ENCODE measurements around the gene GPR32.

GPR32 gene

DNA sequence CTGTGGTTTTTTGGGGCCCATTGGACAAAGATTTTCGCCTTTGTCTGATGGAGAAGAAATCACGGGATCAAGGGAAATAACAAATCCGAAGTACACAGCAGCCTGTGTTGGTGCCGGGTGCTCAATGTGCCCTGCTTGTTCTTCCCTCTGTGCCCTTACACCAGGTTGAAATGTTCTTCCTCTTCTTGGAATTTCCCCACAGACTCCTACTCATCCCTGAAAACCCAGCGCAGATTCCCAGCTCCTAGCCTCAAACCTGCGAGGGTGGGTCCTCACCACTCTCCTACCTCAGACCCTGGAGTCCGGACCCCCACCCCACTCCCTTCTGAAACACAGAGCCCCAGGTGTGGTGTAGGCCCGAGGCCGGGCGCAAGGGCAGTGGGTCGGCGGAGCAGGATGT is 15.1 kb downstream of the GPR32 start:
- DNase-seq, result no peak

DNA sequence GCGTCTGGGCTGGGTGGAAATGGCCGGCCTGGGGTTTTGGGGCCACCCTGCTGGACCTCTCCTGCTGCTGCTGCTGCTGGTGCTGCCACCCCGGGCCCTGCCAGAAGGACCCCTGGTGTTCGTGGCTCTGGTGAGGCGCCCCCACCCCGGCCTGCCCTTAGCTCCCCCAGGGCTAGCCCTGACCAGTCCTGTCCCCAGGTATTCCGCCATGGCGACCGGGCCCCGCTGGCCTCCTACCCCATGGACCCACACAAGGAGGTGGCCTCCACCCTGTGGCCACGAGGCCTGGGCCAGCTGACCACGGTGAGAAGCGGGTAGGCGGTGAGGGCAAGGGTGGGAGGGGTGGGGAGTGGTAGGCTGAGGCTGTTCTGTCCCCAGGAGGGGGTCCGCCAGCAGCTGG is 20.1 kb downstream of the GPR32 start, which contains the start of gene ACP4:
Gene ACP4 (plus strand): TSS at position 20 of the 400 bp plus-strand sequence. CDS start 0 bp downstream, at position 20.
- DNase-seq, result no peak

DNA sequence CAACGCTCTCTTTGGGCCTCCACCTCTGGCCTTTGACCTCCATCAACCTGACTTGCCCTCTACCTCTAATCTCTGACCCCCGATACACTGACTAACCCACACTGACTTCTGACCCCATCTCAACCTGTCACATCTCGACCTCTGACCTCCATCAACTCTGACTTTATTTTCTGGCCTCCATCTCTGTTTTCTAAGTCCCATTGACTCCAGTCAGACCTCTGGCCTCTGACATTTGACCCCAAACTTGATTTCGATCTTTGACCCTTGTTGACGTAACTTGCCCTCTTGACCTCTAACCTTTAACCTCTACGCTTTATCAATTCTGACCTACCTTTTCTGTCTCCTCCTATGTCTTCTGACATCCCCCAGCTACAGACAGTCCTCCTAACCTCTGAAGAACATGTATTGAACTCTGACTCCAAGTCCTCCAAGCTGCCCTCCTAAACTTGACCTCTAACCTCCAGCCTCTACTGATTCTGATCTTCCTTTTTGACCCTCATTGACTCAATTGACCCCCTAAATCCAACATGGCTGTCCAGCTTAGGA is 20.7 kb downstream of the GPR32 start:
- DNase-seq, result no peak

DNA sequence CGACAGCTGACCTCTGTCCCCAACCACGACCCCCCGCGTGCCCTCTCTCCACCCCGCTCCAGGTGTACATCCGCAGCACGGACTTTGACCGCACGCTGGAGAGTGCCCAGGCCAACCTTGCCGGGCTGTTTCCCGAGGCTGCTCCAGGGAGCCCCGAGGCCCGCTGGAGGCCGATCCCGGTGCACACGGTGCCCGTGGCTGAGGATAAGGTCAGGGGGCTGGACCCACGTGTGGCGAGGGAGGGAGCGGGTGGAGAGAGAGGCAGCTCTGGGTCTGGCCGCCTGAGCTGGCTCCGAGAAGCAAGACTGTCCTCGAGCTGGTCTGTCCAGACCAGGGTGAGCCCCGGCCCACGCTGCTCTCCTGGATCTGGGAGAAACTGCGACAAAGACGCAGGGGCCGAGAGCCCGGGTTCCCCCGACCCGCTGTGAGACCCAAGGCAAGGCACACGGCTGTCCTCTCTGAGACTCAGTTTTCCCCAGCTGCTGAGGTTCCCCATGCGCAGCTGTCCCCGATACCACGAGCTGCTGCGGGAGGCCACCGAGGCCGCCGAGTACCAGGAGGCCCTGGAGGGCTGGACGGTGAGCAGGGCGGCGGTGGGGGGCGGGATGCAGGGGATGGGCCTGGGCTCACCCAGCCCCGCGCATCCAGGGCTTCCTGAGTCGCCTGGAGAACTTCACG is 21.5 kb downstream of the GPR32 start:
- no peak for DNase-seq

DNA sequence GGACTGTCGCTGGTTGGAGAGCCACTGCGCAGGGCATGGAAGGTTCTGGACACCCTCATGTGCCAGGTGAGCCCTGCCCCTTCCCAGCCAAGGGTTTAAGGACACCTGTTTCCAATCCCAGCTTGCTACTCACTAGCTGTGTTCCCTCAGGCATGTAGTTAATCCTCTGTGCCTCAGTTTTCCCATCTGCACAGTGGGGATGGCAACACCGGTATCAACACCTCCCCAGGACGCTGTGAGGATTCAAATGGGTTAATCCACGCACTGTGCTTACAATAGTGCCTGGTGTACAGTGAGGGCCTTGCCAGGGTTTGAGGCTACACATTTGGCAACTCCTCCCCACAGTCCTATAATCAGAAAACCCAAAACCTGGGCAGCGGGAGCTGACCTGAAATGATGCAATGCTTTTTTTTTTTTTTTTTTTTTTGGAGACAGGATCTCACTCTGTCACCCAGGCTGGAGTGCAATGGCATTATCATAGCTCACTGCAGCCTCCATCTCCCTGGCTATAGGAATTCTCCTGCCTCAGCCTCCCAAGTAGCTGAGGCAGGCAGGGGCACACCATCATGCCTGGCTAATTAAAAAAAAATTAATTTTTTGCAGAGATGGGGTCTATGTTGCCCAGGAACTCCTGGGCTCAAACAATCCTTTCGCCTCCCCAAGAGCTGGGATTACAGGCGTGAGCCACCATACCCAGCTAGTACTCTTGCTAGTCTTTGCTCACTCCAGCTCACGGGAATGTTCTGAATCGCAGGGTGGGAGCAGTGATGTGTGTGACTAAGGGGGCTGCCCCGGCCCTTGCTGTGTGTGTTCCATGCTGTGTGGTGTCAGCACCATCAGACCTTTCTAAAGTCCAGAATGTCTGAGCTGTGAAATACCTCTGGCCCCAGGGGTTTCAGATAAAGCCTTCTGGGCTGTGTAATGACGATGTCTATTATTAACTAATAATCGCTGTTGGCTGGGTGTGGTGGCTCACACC is 22.3 kb downstream of the GPR32 start:
- DNase-seq, result no peak

DNA sequence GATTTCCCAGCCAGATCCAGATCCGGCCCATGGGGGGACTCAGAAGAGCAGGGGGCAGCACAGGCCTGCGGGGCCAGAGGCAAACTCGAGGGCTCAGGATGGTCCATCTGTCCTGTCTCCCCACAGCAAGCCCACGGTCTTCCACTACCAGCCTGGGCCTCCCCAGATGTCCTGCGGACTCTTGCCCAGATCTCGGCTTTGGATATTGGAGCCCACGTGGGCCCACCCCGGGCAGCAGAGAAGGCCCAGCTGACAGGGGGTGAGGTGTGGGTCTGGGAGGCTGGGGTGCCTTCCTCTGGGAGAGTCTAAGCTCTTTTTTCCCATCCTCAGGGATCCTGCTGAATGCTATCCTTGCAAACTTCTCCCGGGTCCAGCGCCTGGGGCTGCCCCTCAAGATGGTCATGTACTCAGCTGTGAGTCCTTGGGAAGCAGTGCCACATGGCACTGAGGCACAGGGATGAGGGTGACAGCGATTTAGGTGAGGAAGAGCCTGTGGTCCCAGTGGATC is 23.3 kb downstream of the GPR32 start:
- DNase-seq, result no peak

DNA sequence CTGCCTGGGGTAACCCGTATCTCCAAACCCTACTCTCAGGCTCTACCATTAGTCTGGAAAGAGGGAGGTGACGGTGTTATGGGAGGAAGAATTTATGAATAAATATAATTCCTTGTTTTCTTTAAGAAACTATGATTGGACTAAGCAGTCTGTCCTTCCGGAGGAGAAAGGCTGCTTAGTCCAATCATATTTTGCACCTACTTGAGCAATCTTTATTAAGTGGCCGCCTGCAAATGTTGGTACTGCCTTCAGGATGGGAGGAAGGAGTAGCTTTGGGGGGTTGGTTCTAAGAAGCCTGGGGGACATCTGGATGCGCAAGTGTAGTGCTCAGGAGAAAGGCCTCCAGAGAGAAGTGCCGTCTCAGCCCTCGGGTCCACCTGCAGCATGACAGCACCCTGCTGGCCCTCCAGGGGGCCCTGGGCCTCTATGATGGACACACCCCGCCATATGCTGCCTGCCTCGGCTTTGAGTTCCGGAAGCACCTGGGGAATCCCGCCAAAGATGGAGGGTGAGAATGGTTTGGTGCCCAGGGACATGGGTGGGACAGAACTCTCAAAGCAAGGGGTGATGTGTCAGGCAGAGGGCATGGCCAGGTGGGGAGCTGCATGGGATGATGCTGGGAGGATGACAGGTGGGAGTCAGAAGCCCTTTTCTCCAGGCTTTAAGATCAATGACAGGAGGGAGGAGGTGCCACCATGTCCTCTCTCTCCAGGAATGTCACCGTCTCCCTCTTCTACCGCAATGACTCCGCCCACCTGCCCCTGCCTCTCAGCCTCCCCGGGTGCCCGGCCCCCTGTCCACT is 24.0 kb downstream of the GPR32 start:
- no peak for DNase-seq

DNA sequence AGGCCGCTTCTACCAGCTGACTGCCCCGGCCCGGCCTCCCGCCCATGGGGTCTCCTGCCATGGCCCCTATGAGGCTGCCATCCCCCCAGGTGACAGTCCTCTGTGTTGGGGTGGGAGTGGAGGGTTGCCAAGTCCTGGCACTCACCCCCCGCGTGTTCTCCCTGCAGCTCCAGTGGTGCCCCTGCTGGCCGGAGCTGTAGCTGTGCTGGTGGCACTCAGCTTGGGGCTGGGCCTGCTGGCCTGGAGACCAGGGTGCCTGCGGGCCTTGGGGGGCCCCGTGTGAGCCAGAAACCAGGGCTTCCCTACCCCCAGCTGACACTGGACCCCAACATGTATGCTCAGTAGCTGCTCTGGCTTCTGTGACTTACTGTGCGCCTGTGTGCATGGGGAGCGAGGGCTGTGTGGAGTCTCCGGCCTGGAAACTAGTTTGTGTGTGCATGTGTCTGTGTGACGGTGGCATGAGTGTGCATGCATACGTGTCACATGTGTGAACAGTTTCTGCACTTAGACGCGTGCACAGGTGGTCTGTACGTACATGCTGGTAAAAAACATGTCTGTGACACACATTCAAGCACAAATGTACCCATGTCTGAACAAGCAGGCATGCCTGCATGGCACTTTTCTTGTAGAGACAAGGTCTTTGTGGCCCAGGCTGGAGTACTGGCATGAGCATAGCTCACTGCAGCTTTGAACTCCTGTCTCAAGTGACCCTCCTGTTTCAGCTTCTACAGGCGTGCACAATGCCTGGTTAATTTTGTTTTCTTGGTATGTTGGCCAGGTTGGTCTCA is 24.8 kb downstream of the GPR32 start:
- no peak for DNase-seq

DNA sequence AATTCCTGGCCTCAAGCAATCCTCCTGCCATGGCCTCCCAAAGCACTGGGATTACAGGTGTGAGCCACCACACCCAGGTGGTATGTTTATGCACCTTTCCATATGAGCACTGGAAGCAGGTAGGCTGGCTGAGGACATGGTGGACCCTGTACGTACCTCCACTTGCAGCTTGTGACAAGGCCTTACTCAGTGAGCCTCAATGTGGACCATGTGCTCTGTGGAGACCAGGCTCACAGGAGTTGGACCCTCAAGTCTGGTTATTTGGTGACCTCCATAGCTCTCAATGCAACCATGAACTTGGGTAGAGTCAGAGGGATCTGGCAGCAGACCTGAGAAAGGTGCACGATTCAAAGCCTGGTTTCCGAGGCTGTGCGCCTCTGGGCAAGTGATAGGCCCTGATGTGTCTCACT is 25.4 kb downstream of the GPR32 start:
- DNase-seq, result no peak

DNA sequence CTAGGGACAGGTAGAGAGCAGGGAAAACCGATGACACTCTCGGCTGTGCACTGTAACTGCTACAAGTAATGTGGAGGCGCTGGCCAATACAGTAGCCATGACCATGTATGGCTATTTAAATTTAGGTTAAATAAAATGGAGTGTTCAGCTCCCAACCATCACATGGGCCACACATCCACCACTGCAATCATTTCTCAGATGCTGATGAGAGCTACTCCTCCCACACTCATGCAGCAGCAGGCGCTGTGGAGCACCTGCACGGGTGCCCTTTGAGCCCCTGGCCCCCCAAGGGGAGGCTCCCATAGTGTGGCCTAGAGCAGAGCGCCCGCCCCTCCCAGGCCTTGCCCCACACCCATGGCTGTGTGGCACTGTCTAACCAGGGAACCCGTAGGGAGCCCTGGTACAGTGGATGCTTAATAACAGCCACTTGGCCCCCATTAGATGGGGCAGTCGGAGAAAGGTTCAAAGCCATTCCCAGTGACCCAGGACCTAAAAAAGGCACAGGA is 25.9 kb downstream of the GPR32 start:
- no peak for DNase-seq

DNA sequence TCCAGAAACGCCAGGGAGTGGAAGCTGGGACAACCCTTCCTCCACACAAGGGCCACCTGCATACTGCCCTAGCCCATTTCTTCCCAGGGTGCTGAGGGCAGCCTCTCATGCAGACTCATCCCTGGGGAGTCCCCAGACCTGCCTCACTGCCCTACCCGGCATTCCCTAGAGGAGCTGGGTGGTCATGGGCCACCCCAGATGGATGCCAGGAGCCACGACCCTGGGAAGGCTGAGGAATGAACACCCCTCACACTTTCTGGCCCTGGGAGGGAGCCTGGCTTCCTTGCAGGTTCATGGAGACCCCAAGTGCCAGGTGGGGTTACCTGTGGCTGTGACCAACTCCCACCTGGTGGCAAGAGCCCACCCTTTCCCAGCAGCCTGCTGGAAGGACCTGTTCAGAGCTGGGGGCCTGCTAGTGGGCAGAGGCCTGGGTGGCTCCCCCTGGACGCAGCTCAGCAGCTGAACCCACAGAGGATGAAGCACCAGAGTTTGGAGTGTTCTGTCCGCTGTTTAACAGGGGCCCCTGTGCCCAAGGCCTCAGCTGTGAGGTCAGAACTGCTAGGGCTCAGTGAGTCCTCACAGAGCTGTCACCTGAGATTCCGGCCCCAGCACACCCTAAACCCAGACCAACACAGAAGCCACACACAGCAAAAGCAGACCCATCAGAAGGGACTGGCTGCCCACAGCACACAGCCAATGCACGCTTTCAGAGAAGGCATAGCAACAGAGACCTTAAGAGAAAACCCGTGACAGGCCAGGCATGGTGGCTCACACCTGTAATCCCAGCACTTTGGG is 26.6 kb downstream of the GPR32 start:
- no peak for DNase-seq

DNA sequence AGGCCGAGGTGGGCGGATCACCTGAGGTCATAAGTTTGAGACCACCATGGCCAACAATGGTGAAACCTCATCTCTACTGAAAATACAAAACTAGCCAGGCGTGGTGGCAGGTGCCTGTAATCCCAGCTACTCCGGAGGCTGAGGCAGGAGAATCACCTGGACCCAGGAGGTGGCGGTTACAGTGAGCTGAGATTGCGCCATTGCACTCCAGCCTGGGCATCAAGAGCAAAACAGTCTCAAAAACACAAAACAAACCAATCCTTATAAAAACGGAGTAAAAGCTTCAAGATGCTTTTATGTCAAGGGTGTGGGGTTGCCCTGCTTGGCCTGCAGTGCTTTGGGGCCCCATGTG is 27.1 kb downstream of the GPR32 start:
- no peak for DNase-seq

DNA sequence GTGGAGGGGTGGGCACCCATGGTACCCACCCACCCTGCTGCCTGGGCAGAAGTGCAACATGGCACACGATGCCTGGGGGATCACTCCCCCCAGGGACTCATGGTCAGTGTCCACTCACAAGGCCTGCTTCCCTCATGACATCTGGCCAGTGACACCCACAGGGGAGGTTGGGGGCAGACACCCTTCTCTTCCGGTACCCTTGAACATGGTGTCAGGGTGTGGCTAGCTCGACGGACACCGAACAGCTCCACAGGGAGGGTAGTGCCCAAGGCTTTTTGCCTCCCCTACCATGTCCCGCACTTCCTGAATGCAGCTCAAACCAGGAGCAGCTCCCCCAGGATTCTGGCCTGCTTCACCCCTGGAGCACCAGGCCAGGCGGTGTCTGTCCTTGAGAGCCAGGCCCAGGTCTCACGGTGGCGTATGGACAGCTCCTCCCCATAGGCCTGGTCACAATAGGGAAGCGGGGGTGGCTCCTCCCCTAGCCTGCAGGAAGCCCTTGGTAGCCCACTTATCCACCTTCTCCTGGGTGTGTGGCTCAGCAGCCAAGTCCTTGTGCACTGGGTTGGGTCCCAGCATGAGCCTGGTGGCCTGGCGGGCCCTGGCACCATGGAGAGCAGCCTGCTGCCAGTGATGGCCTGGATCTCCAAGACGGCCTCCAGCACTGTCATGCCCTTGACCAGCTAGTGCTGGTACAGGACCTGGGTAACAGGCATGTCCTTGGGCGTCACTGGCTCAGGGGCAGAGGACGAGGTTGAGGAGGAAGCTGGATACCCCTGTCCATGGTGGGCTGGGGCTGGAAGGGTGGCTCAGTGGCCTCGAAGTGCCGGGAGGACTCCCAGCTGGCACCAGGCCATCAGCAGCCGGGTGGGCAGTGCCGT is 27.8 kb downstream of the GPR32 start:
- no peak for DNase-seq

DNA sequence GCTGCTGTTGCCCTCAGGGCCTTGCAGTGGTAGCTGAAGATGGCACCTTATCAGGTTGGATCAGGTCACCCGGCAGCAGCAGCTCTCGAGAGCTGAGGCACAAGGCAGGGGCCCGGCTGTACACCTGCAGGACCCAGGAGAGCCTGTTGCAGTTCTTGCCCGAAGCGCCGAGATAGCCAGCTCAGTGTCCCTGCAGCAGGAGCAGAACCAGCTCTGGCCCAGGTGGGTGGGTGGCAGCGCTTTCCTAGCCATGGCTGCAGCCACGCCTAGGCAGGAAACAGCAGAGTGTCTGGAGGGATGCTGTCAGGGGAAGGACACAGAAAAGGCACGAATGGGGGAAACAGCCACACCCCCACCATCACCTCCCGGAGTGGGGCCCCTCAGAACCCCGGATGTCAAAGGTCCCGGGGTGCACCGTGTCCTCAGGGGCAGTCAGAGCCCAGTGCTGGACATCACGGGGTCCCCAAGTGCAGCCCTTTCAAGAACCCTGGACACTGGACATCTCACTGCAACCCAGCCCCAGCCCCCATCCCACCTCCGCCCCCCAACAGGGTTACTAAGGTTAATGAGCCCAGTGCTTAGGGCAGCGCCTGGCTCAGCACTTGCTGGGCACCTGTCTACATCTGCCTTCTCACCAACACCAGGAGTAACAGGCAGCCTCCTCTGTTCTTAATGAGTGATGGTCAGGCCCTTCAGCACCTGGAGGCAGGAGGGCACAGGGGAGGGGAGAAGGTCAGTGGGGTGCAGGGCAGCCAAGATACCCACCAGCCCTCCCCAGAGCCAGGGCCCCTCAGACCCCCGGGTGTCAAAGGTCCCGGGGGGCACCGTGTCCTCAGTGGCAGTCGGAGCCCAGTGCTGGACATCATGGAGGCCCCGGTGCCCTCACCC is 28.6 kb downstream of the GPR32 start:
- no peak for DNase-seq

DNA sequence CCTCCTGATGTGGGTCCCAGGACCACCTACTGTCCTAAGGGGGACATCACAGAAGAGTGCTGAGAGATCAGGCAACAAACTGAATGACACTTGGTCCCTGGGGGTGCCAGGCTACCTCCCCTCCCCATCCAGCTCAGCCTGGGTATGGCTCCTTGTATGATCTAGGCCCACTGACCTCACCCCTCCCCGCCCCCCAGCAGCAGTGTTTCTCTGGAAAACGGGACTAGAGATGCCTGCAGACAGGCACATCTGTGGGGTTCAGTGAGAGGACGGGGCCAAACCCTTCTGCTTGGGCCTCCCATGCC is 29.2 kb downstream of the GPR32 start:
- DNase-seq, result no peak

DNA sequence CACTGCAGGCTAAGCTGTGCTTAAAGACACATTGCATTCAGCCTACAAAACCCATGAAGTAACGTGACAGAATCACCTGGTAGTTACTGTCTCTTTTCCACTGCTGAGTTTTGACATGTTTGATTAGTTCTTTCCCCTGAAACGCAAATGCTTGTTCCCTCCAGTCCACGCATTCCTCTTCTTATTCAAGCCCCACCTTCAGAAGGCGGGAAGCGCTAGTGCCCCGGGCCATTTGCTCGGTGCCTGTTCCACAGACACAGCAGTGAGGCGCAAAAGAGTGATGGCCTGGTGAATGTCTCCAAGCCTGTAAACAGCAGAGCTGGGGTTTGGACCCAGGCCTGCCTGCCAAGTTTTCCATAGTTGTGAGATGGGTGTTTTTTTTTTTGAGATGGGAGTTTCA is 30.8 kb downstream of the GPR32 start:
- no peak for DNase-seq

DNA sequence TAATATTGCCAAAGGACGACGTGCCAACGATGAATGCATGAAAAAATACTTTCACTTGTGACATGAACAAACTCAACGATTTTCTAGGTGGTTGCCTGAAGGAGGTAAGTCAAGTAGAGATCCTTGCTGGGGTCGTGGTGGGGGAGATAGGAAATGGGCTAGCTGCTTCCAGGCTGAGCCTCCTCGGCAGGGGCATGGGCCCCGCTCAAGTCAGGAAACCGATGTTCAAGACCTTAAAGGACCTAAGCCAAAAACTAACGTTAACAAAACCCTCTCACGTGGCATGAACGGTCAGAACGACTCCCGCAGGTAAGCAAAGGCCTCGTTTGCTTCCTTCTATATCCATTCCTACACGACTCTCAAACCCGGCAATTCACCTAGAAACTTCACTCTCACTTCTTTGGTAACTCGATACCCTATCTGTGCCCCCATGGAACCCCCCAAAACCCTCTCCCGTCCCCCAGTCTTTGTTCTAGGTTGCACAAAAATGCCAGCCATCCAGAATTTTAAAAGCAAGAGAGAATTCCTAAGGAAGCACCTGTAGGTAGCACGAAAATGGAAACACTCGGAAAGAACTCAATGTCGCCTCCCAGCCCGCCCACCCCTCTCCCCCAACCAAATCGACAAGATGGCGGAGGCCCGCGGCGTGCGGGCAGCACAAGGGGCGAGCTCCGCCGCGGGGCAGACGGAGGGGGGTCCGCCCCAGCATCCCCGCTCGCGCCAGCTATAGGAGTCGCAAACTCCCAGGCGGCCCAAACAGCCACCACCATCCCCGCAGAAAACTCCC is 33.6 kb downstream of the GPR32 start:
- DNase-seq, result no peak

Data from activated CD4-positive, alpha-beta T cell treated with anti-CD3 and anti-CD28 coated beads for 1 hour (primary cell).